ENCODE measurements around the gene NDST1. TPM values are rescaled to one million over a fixed set of nuclear protein-coding genes. Genes with fewer than 3 reads are reported as not detected.
A peak's percentile ranks its signal among the peaks of the same experiment; 100 is the strongest.

The NDST1 gene
- polyA plus RNA-seq, 1 donor (not counting 4 experiments of a cell fraction or from before 2014, with no cell fraction given) = 24.9 TPM

DNA sequence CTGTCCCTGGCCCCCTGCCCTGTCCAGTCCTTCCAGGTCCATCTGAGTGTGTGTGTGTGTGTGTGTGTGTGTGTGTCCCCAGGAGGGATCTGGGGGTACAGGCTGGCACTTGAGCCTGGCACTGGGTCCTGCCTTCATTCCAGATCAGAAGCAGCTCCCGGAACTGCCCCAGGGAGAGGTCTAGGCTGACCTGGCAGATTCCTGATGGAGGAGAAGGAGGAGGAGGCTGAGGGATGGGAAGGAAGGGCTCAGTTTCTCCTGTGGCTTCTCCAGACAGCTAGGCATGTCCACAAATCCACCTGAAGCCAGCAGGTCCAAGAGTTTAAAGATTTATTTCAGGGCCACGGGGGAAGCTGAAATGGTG, 328 bp downstream of the NDST1 start:
- Histone ChIP-seq H3K4me1 (ENCODE audit: control insufficient read depth, extremely low read depth, insufficient read depth, low read length) (peaks cover 58% of the 10 kb centered on the region), H3K79me2 (ENCODE audit: control insufficient read depth, insufficient read depth, low read length) (peaks cover 93% of the 10 kb centered on the region), H3K9me1 (ENCODE audit: control insufficient read depth, extremely low read depth, insufficient read depth, low read length) (peaks cover 13% of the 10 kb centered on the region), H3K36me3 (ENCODE audit: control insufficient read depth in 2 of 2, extremely low read depth in 1 of 2, insufficient read depth in 2 of 2, low read length in 2 of 2) (peaks cover 1 to 5% of the 10 kb centered on the region in 2 experiments), H3K4me2 (ENCODE audit: control insufficient read depth, extremely low read depth, insufficient read depth, low read depth, low read length) (peak overlapping the region; percentile 9), H3K9ac (ENCODE audit: control insufficient read depth, extremely low read depth, insufficient read depth, low read length) (no peak overlapping the region), H3K27ac (ENCODE audit: control insufficient read depth, insufficient read depth, low read length) (no peak overlapping the region), H3K27me3 (ENCODE audit: control insufficient read depth, extremely low read depth, insufficient read depth, low read length) (no peaks in the 10 kb centered on the region), H2AFZ (ENCODE audit: control insufficient read depth, low read length) (no peak overlapping the region), H3K4me3 (ENCODE audit: control insufficient read depth in 2 of 3, extremely low read depth in 1 of 3, insufficient read depth in 2 of 3, low read depth in 1 of 3, low read length in 3 of 3) (no peak overlapping the region), H4K20me1 (ENCODE audit: control insufficient read depth, extremely low read depth, insufficient read depth, low read length) (peaks cover 7% of the 10 kb centered on the region), H3K9me3 (ENCODE audit: control insufficient read depth, low read depth, low read length) (no peaks in the 10 kb centered on the region)
- dilution Hi-C loops (cut with MboI; ENCODE audit: extremely low pct_ligation_motif_present, low sequenced_read_pairs) = no loop called here
- DNase-seq (ENCODE audit: low read depth, low spot score) (no peak), FAIRE-seq (no peak)
- TF ChIP-seq, protein P1, sequence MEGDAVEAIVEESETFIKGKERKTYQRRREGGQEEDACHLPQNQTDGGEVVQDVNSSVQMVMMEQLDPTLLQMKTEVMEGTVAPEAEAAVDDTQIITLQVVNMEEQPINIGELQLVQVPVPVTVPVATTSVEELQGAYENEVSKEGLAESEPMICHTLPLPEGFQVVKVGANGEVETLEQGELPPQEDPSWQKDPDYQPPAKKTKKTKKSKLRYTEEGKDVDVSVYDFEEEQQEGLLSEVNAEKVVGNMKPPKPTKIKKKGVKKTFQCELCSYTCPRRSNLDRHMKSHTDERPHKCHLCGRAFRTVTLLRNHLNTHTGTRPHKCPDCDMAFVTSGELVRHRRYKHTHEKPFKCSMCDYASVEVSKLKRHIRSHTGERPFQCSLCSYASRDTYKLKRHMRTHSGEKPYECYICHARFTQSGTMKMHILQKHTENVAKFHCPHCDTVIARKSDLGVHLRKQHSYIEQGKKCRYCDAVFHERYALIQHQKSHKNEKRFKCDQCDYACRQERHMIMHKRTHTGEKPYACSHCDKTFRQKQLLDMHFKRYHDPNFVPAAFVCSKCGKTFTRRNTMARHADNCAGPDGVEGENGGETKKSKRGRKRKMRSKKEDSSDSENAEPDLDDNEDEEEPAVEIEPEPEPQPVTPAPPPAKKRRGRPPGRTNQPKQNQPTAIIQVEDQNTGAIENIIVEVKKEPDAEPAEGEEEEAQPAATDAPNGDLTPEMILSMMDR (optimal IDR thresholded peaks at IDR 0.05 in 1 of 3, IDR thresholded peaks at IDR 0.05 in 1 of 3, conservative IDR thresholded peaks at IDR 0.05 in 1 of 3; ENCODE audit: extremely low read depth in 1 of 3, insufficient read depth in 2 of 3, low read length in 3 of 3) = no peak
- TF ChIP-seq EZH2 (IDR thresholded peaks at IDR 0.05; ENCODE audit: low read length) = no peak

DNA sequence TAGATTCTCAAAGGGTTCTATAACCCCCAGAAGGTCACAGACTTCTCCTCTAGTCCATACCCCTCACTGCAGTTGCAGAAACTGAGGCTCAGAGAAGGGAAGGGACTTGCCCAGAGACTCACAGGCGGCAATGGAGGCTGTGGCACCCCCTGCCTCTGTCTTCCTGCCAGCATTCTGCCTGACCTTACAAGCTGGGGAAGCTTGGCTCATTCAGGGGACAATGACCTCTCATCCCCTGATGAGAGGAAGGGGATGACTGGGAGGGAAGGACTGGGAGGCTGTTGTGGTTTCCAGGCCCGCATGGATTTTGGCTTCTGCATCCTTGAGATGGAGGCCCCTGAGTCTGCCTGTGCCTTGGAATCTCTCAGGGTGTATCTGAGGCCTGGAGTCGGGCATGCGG, 897 bp downstream of the NDST1 start:
- Histone ChIP-seq H3K9me3 (ENCODE audit: control insufficient read depth, low read depth, low read length) (no peaks in the 10 kb centered on the region), H3K4me1 (ENCODE audit: control insufficient read depth, extremely low read depth, insufficient read depth, low read length) (peaks cover 55% of the 10 kb centered on the region), H3K4me2 (ENCODE audit: control insufficient read depth, extremely low read depth, insufficient read depth, low read depth, low read length) (no peak overlapping the region), H3K27me3 (ENCODE audit: control insufficient read depth, extremely low read depth, insufficient read depth, low read length) (no peaks in the 10 kb centered on the region), H3K4me3 (ENCODE audit: control insufficient read depth in 2 of 3, extremely low read depth in 1 of 3, insufficient read depth in 2 of 3, low read depth in 1 of 3, low read length in 3 of 3) (no peak overlapping the region), H3K9me1 (ENCODE audit: control insufficient read depth, extremely low read depth, insufficient read depth, low read length) (peaks cover 14% of the 10 kb centered on the region), H3K79me2 (ENCODE audit: control insufficient read depth, insufficient read depth, low read length) (peaks cover 93% of the 10 kb centered on the region), H4K20me1 (ENCODE audit: control insufficient read depth, extremely low read depth, insufficient read depth, low read length) (peaks cover 7% of the 10 kb centered on the region), H3K9ac (ENCODE audit: control insufficient read depth, extremely low read depth, insufficient read depth, low read length) (no peak overlapping the region), H2AFZ (ENCODE audit: control insufficient read depth, low read length) (no peak overlapping the region), H3K36me3 (ENCODE audit: control insufficient read depth in 2 of 2, extremely low read depth in 1 of 2, insufficient read depth in 2 of 2, low read length in 2 of 2) (peaks cover 3 to 5% of the 10 kb centered on the region in 2 experiments), H3K27ac (ENCODE audit: control insufficient read depth, insufficient read depth, low read length) (no peak overlapping the region)
- dilution Hi-C loops (cut with MboI; ENCODE audit: extremely low pct_ligation_motif_present, low sequenced_read_pairs) = no loop called here
- no peak for DNase-seq (ENCODE audit: low read depth, low spot score)
- FAIRE-seq = no peak
- no peak for TF ChIP-seq EZH2 (IDR thresholded peaks at IDR 0.05; ENCODE audit: low read length)
- TF ChIP-seq, protein P1 (optimal IDR thresholded peaks at IDR 0.05 in 1 of 3, IDR thresholded peaks at IDR 0.05 in 1 of 3, conservative IDR thresholded peaks at IDR 0.05 in 1 of 3; ENCODE audit: extremely low read depth in 1 of 3, insufficient read depth in 2 of 3, low read length in 3 of 3) = no peak
